ENCODE measurements around the gene STARD10. TPM values are rescaled to one million over a fixed set of nuclear protein-coding genes. Genes with fewer than 3 reads are reported as not detected.

Gene STARD10
- total RNA-seq, 2 experiments from 2014 or later: 10.4 to 12.9 TPM

GRCh38 chr11:72742513-72743320 is 51.1 kb downstream of the STARD10 start:
- no peak overlapping the region for H2AFZ ChIP-seq (ENCODE audit: low read length)
- peak overlapping the region; percentile 63 for H3K27ac ChIP-seq (ENCODE audit: low read depth, low read length, poor library complexity, severe bottlenecking)
- ChIA-PET POLR2A (no interaction called here), CTCF (ENCODE audit: unreplicated experiment) (interaction anchor here (0.9 kb wide), 1 partner anchor 10 kb away, joined by 3 read pairs; no protein-coding TSS in a partner anchor)
- no TSS peak for BruUV-seq (replicated peaks)
- H3K9me2 ChIP-seq (ENCODE audit: insufficient read depth, low read length): no peaks in the 10 kb centered on the region
- H3K36me3 ChIP-seq (ENCODE audit: insufficient read depth, low read length): no peaks in the 10 kb centered on the region; the same call in 1 of the 2 replicates
- H3K79me2 ChIP-seq (ENCODE audit: insufficient read depth, low read depth, low read length): peaks cover 7% of the 10 kb centered on the region; the same call in 1 of the 2 replicates
- no peaks in the 10 kb centered on the region for H3K9me3 ChIP-seq (ENCODE audit: low read length)
- no peaks in the 10 kb centered on the region for H4K20me1 ChIP-seq (ENCODE audit: insufficient read depth, low read length)
- peaks cover 73% of the 10 kb centered on the region for H3K4me1 ChIP-seq (ENCODE audit: insufficient read depth, low read length, poor library complexity, severe bottlenecking)
- intact Hi-C loops (cut with micrococcal nuclease; ENCODE audit: unreplicated experiment): no loop called here
- no peak overlapping the region for H3K4me3 ChIP-seq (ENCODE audit: low read depth, low read length, poor library complexity, severe bottlenecking)
- peak overlapping the region; percentile 81; the same call in 1 of the 2 replicates for H3K4me2 ChIP-seq (ENCODE audit: low read length)
- DNase-seq (ENCODE audit: low spot score): no peak
- TF ChIP-seq EZH2phosphoT487 (IDR thresholded peaks at IDR 0.05; ENCODE audit: borderline replicate concordance, low read depth, low read length) (no peak), CTCF (conservative IDR thresholded peaks at IDR 0.05; ENCODE audit: low read length) (no peak)

GRCh38 chr11:72741849-72742512 is 51.9 kb downstream of the STARD10 start:
- H3K4me3 ChIP-seq (ENCODE audit: low read depth, low read length, poor library complexity, severe bottlenecking): no peak overlapping the region

More at GRCh38 chr11:72741849-72742512, 51.9 kb downstream of the STARD10 start:
- BruUV-seq (replicated peaks): no TSS peak
- ChIA-PET CTCF (ENCODE audit: unreplicated experiment) (interaction anchor here (0.6 to 0.9 kb wide), 2 partner anchors 10 to 14 kb away, joined by 3 read pairs; no protein-coding TSS in a partner anchor), POLR2A (interaction anchor here (1.5 kb wide), 1 partner anchor 52 kb away, joined by 8 read pairs; the partner anchor contains the start of gene STARD10)
- Histone ChIP-seq H3K9me3 (ENCODE audit: low read length) (no peaks in the 10 kb centered on the region), H3K9me2 (ENCODE audit: insufficient read depth, low read length) (no peaks in the 10 kb centered on the region), H3K4me1 (ENCODE audit: insufficient read depth, low read length, poor library complexity, severe bottlenecking) (peaks cover 80% of the 10 kb centered on the region), H2AFZ (ENCODE audit: low read length) (no peak overlapping the region), H3K36me3 (ENCODE audit: insufficient read depth, low read length) (no peaks in the 10 kb centered on the region; the same call in 1 of the 2 replicates), H3K27ac (ENCODE audit: low read depth, low read length, poor library complexity, severe bottlenecking) (peak overlapping the region; percentile 63), H4K20me1 (ENCODE audit: insufficient read depth, low read length) (no peaks in the 10 kb centered on the region), H3K4me2 (ENCODE audit: low read length) (peak overlapping the region; percentile 81; the same call in 1 of the 2 replicates), H3K79me2 (ENCODE audit: insufficient read depth, low read depth, low read length) (peaks cover 13% of the 10 kb centered on the region; the same call in 1 of the 2 replicates)
- DNase-seq (ENCODE audit: low spot score): no peak
- intact Hi-C loops (cut with micrococcal nuclease; ENCODE audit: unreplicated experiment): no loop called here
- TF ChIP-seq CTCF (conservative IDR thresholded peaks at IDR 0.05; ENCODE audit: low read length) (no peak), EZH2phosphoT487 (IDR thresholded peaks at IDR 0.05; ENCODE audit: borderline replicate concordance, low read depth, low read length) (no peak)

Measured in OCI-LY7 (cell line).